Activated CD8-positive, alpha-beta memory T cell treated with anti-CD3 and anti-CD28 coated beads, Interleukin-2, amount 50 U/mL, for 48 hours (primary cell): ENCODE results near the gene ACOT7.

Experiments
- DNase-seq: peaks from one replicate; pipeline ENCODE4 v3.0.0-alpha.2; 2020

Gene ACOT7

GRCh38 chr1:6338695-6339094, 54.9 kb downstream of the ACOT7 start:
- DNase-seq: no peak

DNA sequence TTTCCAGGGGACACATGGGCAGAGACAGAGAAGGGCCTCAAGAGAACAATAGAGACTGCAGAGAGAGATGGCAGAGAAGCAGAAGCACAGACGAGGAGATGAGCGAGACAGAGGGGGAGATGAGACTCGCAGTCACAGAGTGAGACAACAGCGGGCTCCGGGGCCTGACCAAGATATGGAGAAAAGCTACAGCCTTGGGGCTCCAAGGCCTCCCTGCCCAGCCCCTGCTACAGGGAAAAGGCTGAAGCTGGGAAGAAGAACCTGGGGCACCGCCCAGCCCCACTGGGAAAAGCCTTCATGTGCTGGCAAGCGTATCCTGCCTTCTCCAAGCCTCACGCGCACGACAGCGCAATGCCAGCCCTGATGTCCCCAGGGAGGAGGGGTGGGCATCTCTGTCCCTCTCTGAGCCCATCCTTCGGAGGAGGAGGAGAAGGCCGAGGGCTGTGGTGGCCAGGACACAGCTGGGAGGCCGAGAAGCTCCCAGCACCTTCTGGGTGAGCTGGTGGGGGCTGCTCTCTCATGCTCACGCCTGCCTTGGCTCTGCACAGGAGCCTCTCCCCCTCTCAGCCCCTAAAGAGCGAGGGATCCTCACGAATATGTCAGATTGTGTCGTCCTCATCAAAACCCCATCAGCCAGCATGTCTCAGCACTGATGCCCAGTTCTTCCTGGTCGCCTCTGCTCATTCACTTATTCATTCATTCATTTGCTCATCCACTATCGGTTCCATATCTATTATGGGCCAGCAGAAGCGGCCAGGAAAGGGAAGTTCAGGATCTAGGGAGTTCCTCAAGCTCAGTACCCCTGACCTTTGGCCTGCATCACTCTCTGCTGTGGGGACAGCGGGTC, 56.6 kb downstream of the ACOT7 start:
- DNase-seq: no peak

DNA sequence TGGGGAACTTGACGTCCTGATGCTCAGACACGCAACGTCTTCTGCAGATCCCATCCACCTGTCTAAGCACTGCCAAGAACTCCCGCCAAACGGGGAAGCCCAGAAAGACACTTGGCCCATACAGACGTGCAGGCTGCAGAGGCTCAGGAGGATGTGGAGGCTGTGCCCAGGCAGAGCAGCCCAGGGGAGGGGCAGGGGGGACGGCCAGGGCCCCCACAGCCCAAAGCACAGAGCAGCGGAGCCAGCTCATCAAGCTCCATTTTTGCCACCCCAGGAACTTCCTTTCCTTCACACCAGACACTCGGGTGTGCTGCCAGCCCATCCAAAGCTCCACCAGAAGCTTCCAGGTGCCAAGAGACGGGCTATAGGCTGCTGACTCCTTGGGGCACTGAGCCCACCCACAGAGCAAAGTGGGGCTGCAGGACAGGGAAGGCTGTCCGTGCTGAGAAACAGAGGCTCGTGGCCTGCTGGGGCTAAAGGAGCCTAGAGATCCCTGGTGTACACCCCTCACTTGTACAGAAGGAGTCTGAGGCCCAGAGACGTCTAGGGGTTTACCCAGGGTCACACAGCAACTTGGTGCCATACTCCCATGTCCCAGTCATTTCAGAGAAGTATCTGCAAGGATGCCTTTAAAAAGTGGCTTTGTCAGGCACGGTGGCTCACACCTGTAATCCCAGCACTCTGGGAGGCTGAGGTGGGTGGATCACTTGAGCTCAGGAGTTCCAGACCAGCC, 59.1 kb downstream of the ACOT7 start:
- DNase-seq: no peak

DNA sequence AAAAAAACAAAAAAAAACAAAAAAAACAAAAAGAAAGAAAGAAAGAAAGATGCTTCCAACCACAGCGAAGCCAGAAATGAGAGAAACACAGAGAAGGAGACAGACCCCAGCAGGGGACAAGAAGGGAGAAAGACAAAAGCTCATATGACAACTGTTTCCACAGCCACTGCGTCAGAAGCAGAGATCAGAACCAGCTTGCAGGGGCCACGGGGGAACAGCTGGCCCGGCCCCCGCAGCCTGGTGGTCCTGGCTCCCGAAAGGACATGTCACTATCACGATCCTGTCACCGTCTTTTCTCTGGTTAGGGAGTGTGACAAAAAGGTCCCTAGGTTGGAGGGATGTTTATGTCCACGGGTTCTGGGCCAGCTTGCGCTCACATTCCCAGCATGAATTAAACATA, 60.7 kb downstream of the ACOT7 start:
- no peak for DNase-seq

- no peak for DNase-seq
Measured at GRCh38 chr1:6331543-6332273, 61.9 kb downstream of the ACOT7 start.

DNA sequence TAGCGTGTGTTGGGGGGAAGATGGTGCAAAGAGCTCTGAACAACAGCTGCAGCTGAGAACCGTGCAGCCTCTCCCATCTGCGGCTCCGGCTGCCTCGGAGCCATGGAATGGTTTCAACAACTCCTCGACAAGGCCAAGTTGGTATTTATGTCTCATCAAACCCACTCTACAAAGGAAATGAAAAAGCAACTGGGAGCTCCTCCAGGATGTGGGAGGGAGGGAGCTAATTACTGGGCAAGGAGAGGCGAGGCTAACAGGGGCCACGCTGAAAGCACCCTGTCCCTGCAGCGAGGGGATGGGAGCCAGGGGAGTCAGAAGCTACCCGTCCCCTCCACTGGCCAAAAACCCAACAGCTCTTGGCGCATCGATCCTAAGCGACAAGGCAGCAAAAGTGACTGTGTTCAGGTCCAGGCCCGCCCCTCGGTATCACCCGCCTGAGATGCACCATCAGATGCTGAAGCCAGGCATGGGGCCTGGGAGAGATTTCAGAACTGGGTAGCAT, 63.1 kb downstream of the ACOT7 start:
- no peak for DNase-seq

DNA sequence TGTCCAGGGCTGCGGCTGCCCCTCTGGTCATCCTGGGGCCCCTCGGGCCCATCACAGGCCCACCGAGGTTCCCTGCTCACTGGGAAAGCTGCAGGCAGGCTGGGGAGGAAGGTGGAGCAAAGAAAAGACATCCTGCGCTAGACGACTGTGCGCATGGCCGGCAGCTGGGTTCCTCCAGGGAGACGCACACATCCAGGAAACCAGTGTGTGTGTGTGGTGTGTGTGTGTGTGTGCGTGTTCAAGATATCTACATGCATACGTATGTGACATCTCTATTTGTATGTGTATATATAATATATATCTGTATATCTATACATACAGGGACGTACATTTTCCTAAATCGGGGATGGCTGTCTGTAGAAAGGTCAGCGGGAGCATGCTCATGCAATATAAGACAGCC, 63.7 kb downstream of the ACOT7 start:
- no peak for DNase-seq

- no peak for DNase-seq
Measured at GRCh38 chr1:6329396-6329795, 64.2 kb downstream of the ACOT7 start.

DNA sequence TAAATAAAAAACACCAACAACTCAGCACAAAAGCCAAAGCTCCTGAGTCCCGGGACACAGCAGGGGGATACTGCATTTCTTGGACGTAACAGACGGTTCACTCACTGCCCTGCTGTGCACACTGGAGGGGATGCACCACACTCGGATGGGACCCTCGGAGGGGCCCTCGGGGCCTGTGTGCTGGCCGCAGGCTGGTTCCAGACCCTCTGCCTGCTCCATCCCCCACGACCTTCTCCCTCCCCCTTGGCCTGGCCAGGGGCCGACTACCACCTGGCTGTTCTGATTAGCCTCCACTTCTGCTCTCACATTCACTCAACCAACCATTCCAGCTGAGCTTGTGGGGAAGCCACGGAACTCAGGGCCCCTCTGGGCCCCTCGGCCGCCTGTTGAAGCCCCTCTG, 64.9 kb downstream of the ACOT7 start:
- no peak for DNase-seq

- no peak for DNase-seq
Measured at GRCh38 chr1:6328091-6328490, 65.5 kb downstream of the ACOT7 start.

DNA sequence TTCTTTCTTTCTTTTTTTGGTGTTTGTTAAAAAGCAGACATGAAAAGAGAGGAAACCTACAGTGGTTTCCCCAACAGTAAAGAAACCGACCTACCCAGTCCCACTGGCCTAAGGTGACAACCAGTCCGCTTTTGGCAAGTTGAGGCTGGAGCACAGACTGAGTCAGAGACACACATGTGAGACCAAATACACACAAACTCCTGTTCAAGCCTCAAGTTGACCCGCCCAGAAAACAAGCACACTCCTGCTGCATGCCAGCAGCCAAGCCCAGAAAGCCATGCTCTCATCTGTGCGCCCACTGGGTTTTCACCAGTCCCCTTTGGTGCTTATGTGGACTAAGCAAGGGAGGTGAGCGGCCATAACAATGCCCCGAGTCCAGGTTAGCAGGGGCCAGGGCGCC, 68.1 kb downstream of the ACOT7 start:
- DNase-seq: no peak

- no peak for DNase-seq
Measured at GRCh38 chr1:6322161-6322560, 71.4 kb downstream of the ACOT7 start.

GRCh38 chr1:6321205-6321604, 72.4 kb downstream of the ACOT7 start:
- no peak for DNase-seq

- DNase-seq: no peak
Measured at GRCh38 chr1:6317098-6317760, 76.3 kb downstream of the ACOT7 start.

- DNase-seq: no peak
Measured at GRCh38 chr1:6316240-6317097, 77.1 kb downstream of the ACOT7 start.

DNA sequence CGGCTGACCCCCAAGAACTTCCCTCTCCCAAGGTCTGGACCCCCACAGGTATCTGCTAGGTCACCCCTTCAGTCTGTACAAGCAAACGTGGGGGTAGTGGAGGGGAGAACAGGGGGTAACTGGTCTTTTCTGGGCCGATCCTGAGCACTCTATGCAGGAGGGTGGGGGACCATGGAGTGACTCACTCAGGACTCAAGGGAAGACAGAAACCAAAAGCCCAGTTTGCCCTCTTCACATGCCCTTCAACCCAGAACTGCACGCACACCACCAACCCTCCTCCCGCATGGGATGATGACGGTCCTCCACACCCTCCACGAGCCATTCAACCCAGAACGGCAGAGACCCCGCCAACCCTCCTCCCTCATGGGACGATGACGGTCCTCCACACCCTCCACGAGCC, 79.1 kb downstream of the ACOT7 start:
- no peak for DNase-seq

- DNase-seq: no peak
Measured at GRCh38 chr1:6313393-6314200, 80.0 kb downstream of the ACOT7 start.

GRCh38 chr1:6310116-6310848, 83.3 kb downstream of the ACOT7 start:
- no peak for DNase-seq

DNA sequence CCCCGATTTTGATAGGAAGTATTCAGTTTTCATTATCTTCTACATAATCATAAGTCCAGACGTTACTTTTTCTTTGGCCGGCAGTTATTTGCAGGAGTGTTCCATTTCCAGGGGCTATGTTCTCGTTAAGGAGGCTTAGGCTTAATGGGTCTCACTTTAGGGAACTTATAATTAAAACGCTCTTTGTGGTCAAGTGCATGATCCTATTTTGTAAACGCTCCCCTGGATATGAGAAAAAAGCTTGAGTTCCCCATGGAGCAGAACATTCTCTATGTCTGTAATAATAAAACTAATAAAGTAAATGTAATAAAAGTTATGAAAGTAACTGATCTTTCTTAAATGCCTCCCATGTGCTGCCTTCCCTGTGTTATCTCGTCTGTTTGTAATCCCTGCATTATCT, 84.0 kb downstream of the ACOT7 start:
- DNase-seq: no peak

DNA sequence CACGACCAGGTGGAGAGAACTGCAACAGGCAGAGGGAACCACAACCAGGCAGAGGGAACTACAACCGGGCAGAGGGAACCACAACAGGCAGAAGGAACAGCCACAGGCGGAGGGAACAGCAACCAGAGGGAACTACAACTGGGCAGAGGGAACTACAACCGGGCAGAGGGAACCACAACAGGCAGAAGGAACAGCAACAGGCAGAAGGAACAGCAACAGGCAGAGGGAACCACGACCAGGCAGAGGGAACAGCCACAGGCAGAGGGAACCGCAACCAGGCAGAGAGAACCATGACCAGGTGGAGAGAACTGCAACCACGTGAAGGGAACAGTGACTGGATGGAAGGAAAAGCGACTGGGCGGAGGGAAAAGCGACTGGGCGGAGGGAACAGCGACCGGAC, 85.1 kb downstream of the ACOT7 start:
- DNase-seq: no peak
